PC-3 (cell line): ENCODE data around the gene CCDC184. TPM values are rescaled to one million over a fixed set of nuclear protein-coding genes. Genes with fewer than 3 reads are reported as not detected.

Source experiments
- ATAC-seq: fragments of 200-7000 bp; cut with Tn5 transposase; 2 replicates; pipeline ENCODE4 v1.9.1; 2020; ENCODE audit warnings: mild to moderate bottlenecking, moderate library complexity
- BruUV-seq: library from RNA; stranded (reverse); fragments of 400-500 nt; replicated peaks from 2 replicates; lab custom pipeline; 2021; lab: Mats Ljungman, UMichigan
- CTCF ChIA-PET: fragments of 300-600 bp; sonication (Branson Sonifier 250); formaldehyde crosslinking; loops from one replicate; lab custom pipeline; 2022; ENCODE audit warnings: antibody characterized with exemption; lab: Charles Lee
- POLR2A ChIA-PET: fragments of 300-600 bp; sonication (Branson Sonifier 250); formaldehyde crosslinking; loops from one replicate; lab custom pipeline; 2022; ENCODE audit warnings: antibody characterized with exemption; ENCODE audit not compliant: unreplicated experiment; lab: Charles Lee
- DNase-seq: peaks from one replicate; pipeline ENCODE4 v3.0.0-alpha.2; 2015
- H2AFZ ChIP-seq: fragments of 300-600 bp; sonication (generic); 2 replicates; pipeline ENCODE4 v1.6.0; 2016; ENCODE audit warnings: antibody characterized with exemption, low read length
- H3F3A ChIP-seq: fragments of 300-600 bp; sonication (generic); one replicate; pipeline ENCODE4 v1.6.0; 2017; ENCODE audit warnings: antibody characterized with exemption, low read length, control low read depth, mild to moderate bottlenecking; ENCODE audit not compliant: unreplicated experiment
- H3K27ac ChIP-seq: fragments of 300-600 bp; sonication (generic); 2 replicates; pipeline ENCODE4 v1.5.1; 2016; ENCODE audit warnings: mild to moderate bottlenecking, low read length
- H3K27me3 ChIP-seq: fragments of 300-600 bp; sonication (generic); 2 replicates; pipeline ENCODE4 v1.6.1; 2016; ENCODE audit warnings: low read length, mixed read lengths
- H3K36me3 ChIP-seq: fragments of 300-600 bp; sonication (generic); 2 replicates; pipeline ENCODE4 v1.6.1; 2016; ENCODE audit warnings: low read depth, mixed run types, low read length, mixed read lengths
- H3K4me1 ChIP-seq: fragments of 300-600 bp; sonication (generic); 2 replicates; pipeline ENCODE4 v1.5.1; 2016; ENCODE audit warnings: low read length; ENCODE audit not compliant: insufficient read depth
- H3K4me2 ChIP-seq: fragments of 300-600 bp; sonication (generic); 2 replicates; pipeline ENCODE4 v1.6.0; 2016; ENCODE audit warnings: low read length
- H3K4me3 ChIP-seq: fragments of 300-600 bp; sonication (generic); 2 replicates; pipeline ENCODE4 v1.5.1; 2016; ENCODE audit warnings: mild to moderate bottlenecking, low read length, mixed read lengths
- H3K79me2 ChIP-seq: fragments of 300-600 bp; sonication (generic); 2 replicates; pipeline ENCODE4 v1.6.1; 2017; ENCODE audit warnings: low read length, mixed read lengths
- H3K9ac ChIP-seq: fragments of 300-600 bp; sonication (generic); 2 replicates; pipeline ENCODE4 v1.6.0; 2016; ENCODE audit warnings: mild to moderate bottlenecking, low read length
- H3K9me2 ChIP-seq: fragments of 300-600 bp; sonication (generic); replicated peaks from 2 replicates; pipeline ENCODE4 v1.6.1; 2016; ENCODE audit warnings: mixed run types, low read length, mixed read lengths
- H3K9me3 ChIP-seq: fragments of 300-600 bp; sonication (generic); 2 replicates; pipeline ENCODE4 v1.6.1; 2016; ENCODE audit warnings: low read length, mixed read lengths
- H4K20me1 ChIP-seq: fragments of 300-600 bp; sonication (generic); 2 replicates; pipeline ENCODE4 v1.6.1; 2016; ENCODE audit warnings: low read length, mixed read lengths
- EZH2 ChIP-seq: fragments of 300-600 bp; sonication (generic); IDR thresholded peaks from one replicate; pipeline ENCODE4 v1.6.1; 2017; ENCODE audit warnings: antibody characterized with exemption, mild to moderate bottlenecking, low read length; ENCODE audit not compliant: unreplicated experiment
- EZH2phosphoT487 ChIP-seq: fragments of 300-600 bp; sonication (generic); IDR thresholded peaks from 2 replicates; pipeline ENCODE4 v1.6.1; 2018; ENCODE audit warnings: mild to moderate bottlenecking, antibody characterized with exemption, low read length, borderline replicate concordance
- intact Hi-C: fragments of 100-400 bp; cut with micrococcal nuclease; formaldehyde crosslinking; loops from 2 replicates; pipeline ENCODE4 v1.9.0; 2023
- total RNA-seq: library from RNA; depleted of rRNA; stranded (reverse); fragments of >200 nt; gene quantifications from 2 replicates; pipeline ENCODE4 v1.2.3, GENCODE V29; 2014
- TF ChIP-seq, protein P1 (sequence below): fragments of 300-600 bp; sonication (generic); conservative IDR thresholded peaks from 2 replicates; pipeline ENCODE4 v1.5.1; 2017; ENCODE audit warnings: antibody characterized with exemption, low read depth, mild to moderate bottlenecking, low read length

The CCDC184 gene
- total RNA-seq, 1 experiment from 2014 or later: not detected

DNA sequence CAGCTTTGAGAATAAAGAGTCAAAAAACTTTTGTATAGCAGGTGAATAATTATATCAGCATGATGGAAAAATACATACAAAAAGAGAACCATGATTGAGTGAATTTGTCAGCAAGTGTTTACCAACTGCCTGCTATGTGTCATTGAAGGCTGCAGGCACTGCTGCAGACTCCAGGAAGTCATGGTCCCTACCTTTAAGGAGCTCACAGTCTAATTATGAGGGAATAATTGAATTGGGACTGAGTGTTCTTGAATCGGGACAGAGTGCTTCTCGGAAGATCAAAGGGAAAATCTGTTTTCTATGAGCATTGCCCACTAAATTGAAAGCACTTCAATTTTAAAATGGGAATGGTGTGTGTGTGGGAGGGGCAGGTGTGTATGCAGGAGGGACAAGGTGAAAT, 10.2 kb downstream of the CCDC184 start:
- no peaks in the 10 kb centered on the region for H3K27me3 ChIP-seq
- BruUV-seq: no TSS peak
- no peak overlapping the region for H3K4me3 ChIP-seq
- H3K79me2 ChIP-seq: no peaks in the 10 kb centered on the region
- intact Hi-C loops: loop anchor here (10.0 kb wide), 1 partner anchor 261 kb away; no protein-coding TSS in a partner anchor
- no peak overlapping the region for H2AFZ ChIP-seq
- TF ChIP-seq, protein P1, sequence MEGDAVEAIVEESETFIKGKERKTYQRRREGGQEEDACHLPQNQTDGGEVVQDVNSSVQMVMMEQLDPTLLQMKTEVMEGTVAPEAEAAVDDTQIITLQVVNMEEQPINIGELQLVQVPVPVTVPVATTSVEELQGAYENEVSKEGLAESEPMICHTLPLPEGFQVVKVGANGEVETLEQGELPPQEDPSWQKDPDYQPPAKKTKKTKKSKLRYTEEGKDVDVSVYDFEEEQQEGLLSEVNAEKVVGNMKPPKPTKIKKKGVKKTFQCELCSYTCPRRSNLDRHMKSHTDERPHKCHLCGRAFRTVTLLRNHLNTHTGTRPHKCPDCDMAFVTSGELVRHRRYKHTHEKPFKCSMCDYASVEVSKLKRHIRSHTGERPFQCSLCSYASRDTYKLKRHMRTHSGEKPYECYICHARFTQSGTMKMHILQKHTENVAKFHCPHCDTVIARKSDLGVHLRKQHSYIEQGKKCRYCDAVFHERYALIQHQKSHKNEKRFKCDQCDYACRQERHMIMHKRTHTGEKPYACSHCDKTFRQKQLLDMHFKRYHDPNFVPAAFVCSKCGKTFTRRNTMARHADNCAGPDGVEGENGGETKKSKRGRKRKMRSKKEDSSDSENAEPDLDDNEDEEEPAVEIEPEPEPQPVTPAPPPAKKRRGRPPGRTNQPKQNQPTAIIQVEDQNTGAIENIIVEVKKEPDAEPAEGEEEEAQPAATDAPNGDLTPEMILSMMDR: no peak
- no peak for TF ChIP-seq EZH2
- TF ChIP-seq EZH2phosphoT487: no peak
- peaks cover 26% of the 10 kb centered on the region for H3K4me1 ChIP-seq
- H3F3A ChIP-seq: no peaks in the 10 kb centered on the region
- no peak for ATAC-seq
- DNase-seq: peak; percentile 44
- no peaks in the 10 kb centered on the region for H3K36me3 ChIP-seq
- CTCF ChIA-PET: no interaction called here
- no peak overlapping the region for H3K4me2 ChIP-seq
- H3K9ac ChIP-seq: no peak overlapping the region
- no peaks in the 10 kb centered on the region for H3K9me3 ChIP-seq
- POLR2A ChIA-PET: no interaction called here
- no peaks in the 10 kb centered on the region for H4K20me1 ChIP-seq
- H3K9me2 ChIP-seq: no peaks in the 10 kb centered on the region
- H3K27ac ChIP-seq: no peak overlapping the region

DNA sequence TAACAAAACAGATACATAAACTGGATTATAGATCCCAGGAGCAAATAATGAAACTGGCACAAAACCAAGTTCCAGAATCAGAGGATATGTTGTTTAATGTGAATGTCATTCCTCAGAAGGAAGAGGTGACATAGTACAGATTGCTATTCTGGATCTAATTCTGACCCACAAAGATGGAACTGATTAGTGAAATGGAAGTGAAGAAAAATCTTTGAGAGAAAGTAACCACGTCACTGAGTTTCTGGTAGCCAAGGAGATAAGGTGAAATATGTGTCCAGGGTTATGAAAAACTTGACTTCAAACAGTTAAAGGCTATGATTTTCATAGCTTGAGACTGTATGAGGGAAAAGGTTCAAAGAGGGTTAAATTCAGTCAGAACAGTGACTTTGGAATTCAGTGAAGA, 11.4 kb downstream of the CCDC184 start:
- no peaks in the 10 kb centered on the region for H3K9me3 ChIP-seq
- ATAC-seq (no peak), DNase-seq (peak; percentile 55)
- H2AFZ ChIP-seq: no peak overlapping the region
- BruUV-seq: no TSS peak
- H3K36me3 ChIP-seq: no peaks in the 10 kb centered on the region
- POLR2A ChIA-PET: no interaction called here
- H3F3A ChIP-seq: no peaks in the 10 kb centered on the region
- TF ChIP-seq EZH2phosphoT487 (no peak), EZH2 (no peak)
- peaks cover 26% of the 10 kb centered on the region for H3K4me1 ChIP-seq
- H4K20me1 ChIP-seq: no peaks in the 10 kb centered on the region
- no peaks in the 10 kb centered on the region for H3K27me3 ChIP-seq
- H3K4me2 ChIP-seq: peak overlapping the region; percentile 32; the same call in 1 of the 2 replicates
- H3K9ac ChIP-seq: no peak overlapping the region
- H3K9me2 ChIP-seq: no peaks in the 10 kb centered on the region
- CTCF ChIA-PET: no interaction called here
- no peak overlapping the region for H3K4me3 ChIP-seq
- H3K27ac ChIP-seq: peak overlapping the region; percentile 33
- intact Hi-C loops: loop anchor here (10.0 kb wide), 1 partner anchor 260 kb away; no protein-coding TSS in a partner anchor
- H3K79me2 ChIP-seq: no peaks in the 10 kb centered on the region

DNA sequence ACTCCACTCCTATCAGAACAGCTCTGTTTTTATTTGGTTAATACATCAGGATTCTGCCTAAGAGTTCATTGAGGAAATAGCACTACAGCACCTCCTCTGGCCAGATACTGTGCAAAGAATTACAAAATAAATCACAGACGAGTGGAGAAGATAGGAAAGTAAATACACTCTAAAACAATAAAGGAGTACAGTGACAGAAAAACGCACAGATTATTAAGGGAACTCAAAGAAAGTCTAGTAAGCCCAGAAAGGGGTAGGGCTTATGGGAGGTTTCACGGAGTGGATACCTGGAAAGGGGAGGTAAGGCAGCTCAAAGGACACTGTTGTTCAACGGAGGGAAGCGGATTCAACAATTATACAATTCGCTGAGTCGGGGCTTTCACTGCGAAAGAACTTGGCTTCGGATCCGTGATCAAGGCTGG, 14.1 kb downstream of the CCDC184 start:
- peak; percentile 53 for ATAC-seq
- Histone ChIP-seq H3K4me1 (peaks cover 26% of the 10 kb centered on the region), H3K79me2 (no peaks in the 10 kb centered on the region), H3K4me2 (peak overlapping the region; percentile 77), H3K27me3 (peaks cover 4% of the 10 kb centered on the region; the same call in 1 of the 2 replicates), H4K20me1 (no peaks in the 10 kb centered on the region), H3K9ac (no peak overlapping the region), H3F3A (no peaks in the 10 kb centered on the region), H3K4me3 (peak overlapping the region; percentile 63), H3K27ac (peak overlapping the region; percentile 10), H3K9me2 (no peaks in the 10 kb centered on the region), H2AFZ (peak overlapping the region; percentile 70), H3K36me3 (no peaks in the 10 kb centered on the region), H3K9me3 (no peaks in the 10 kb centered on the region)
- intact Hi-C loops: loop anchor here (10.0 kb wide), 1 partner anchor 257 kb away; no protein-coding TSS in a partner anchor
- TF ChIP-seq, protein P1: peak; percentile 60
- TF ChIP-seq EZH2phosphoT487: no peak
- POLR2A ChIA-PET: interaction anchor here (0.7 kb wide), 1 partner anchor 79 kb away, joined by 3 read pairs; no protein-coding TSS in a partner anchor
- BruUV-seq: TSS peak; percentile 74
- CTCF ChIA-PET: interaction anchor here (0.5 to 0.7 kb wide), 2 partner anchors 16 to 166 kb away, joined by 3 read pairs; no protein-coding TSS in a partner anchor
- DNase-seq: peak; percentile 43
